HEK293 (cell line): ENCODE measurements around the gene FUT6.

ENCODE experiments used
- ATF2 ChIP-seq: fragments of 450-650 bp; formaldehyde crosslinking; IDR thresholded peaks from 2 replicates; pipeline ENCODE4 v1.5.1; 2016; ENCODE audit warnings: missing biosample characterization, missing genetic modification characterization, low read depth
- CTCF ChIP-seq: fragments of 450-650 bp; formaldehyde crosslinking; IDR thresholded peaks from 2 replicates; pipeline ENCODE4 v1.5.1; 2016; ENCODE audit warnings: missing biosample characterization, missing genetic modification characterization
- KLF16 ChIP-seq: fragments of 450-650 bp; formaldehyde crosslinking; IDR thresholded peaks from 2 replicates; pipeline ENCODE4 v1.5.1; 2017; ENCODE audit warnings: missing biosample characterization, missing genetic modification characterization
- MEIS1 ChIP-seq: sonication (generic); formaldehyde crosslinking; IDR thresholded peaks from 2 replicates; pipeline ENCODE4 v1.8.1; 2022; ENCODE audit warnings: missing genetic modification reagents, mild to moderate bottlenecking, borderline replicate concordance
- MYNN ChIP-seq: fragments of 450-650 bp; formaldehyde crosslinking; IDR thresholded peaks from 2 replicates; pipeline ENCODE4 v1.5.1; 2016; ENCODE audit warnings: missing biosample characterization, missing genetic modification characterization, borderline replicate concordance
- PRDM2 ChIP-seq: fragments of 450-650 bp; formaldehyde crosslinking; IDR thresholded peaks from 2 replicates; pipeline ENCODE4 v1.5.1; 2016; ENCODE audit warnings: missing biosample characterization, missing genetic modification characterization, borderline replicate concordance
- PRDM4 ChIP-seq: fragments of 450-650 bp; formaldehyde crosslinking; IDR thresholded peaks from 2 replicates; pipeline ENCODE4 v1.5.1; 2017; ENCODE audit warnings: missing biosample characterization, missing genetic modification characterization
- REPIN1 ChIP-seq: fragments of 450-650 bp; formaldehyde crosslinking; IDR thresholded peaks from 2 replicates; pipeline ENCODE4 v1.5.1; 2017; ENCODE audit warnings: missing biosample characterization, missing genetic modification characterization, low read depth
- ZNF184 ChIP-seq: fragments of 450-650 bp; IDR thresholded peaks from 2 replicates; pipeline ENCODE4 v1.5.1; 2018; ENCODE audit warnings: missing biosample characterization, mild to moderate bottlenecking, missing genetic modification characterization
- ZNF350 ChIP-seq: fragments of 450-650 bp; formaldehyde crosslinking; IDR thresholded peaks from 2 replicates; pipeline ENCODE4 v1.5.0; 2017; ENCODE audit warnings: missing biosample characterization, mild to moderate bottlenecking, missing genetic modification characterization
- ZNF501 ChIP-seq: fragments of 450-650 bp; formaldehyde crosslinking; IDR thresholded peaks from 2 replicates; pipeline ENCODE4 v1.5.1; 2016; ENCODE audit warnings: missing biosample characterization, missing genetic modification characterization
- ZSCAN18 ChIP-seq: fragments of 450-650 bp; formaldehyde crosslinking; IDR thresholded peaks from 2 replicates; pipeline ENCODE4 v1.5.1; 2016; ENCODE audit warnings: missing biosample characterization, missing genetic modification characterization

- TF ChIP-seq ZNF501 (no peak), PRDM4 (tag by site-specific recombination) (no peak), CTCF (tag by site-specific recombination) (no peak), REPIN1 (no peak), PRDM2 (tag by site-specific recombination) (no peak), MEIS1 (no peak), ZNF350 (tag by site-specific recombination) (no peak), ZSCAN18 (tag by site-specific recombination) (no peak), ZNF184 (tag by site-specific recombination) (no peak), ATF2 (tag by site-specific recombination) (no peak), KLF16 (tag by site-specific recombination) (no peak), MYNN (no peak)
Observed at GRCh38 chr19:5818594-5818993, 20.9 kb downstream of the FUT6 start.
